SK-N-MC (cell line): ENCODE measurements around the gene THOC5.
A peak's percentile ranks its signal among the peaks of the same experiment; 100 is the strongest.
"Not testable (repeated sequence)": the region's sequence is repeated elsewhere in the genome, so short reads cannot be mapped to it uniquely, and the experiment has no call there.

ENCODE experiments used
- DNase-seq: peaks from one replicate; pipeline ENCODE4 v3.0.0-alpha.2; 2011; ENCODE audit warnings: low read depth, low spot score
- H3K27ac ChIP-seq: fragments of 200-600 bp; sonication (generic); 2 replicates; pipeline ENCODE4 v1.5.1; 2016; ENCODE audit warnings: mixed run types
- H3K36me3 ChIP-seq: fragments of 200-600 bp; sonication (generic); 2 replicates; pipeline ENCODE4 v1.6.1; 2017; ENCODE audit warnings: antibody characterized with exemption, low read length, mixed read lengths; ENCODE audit not compliant: insufficient read depth
- H3K4me3 ChIP-seq: fragments of 200-600 bp; sonication (generic); 2 replicates; pipeline ENCODE4 v1.5.1; 2016
- H3K9ac ChIP-seq: fragments of 200-600 bp; sonication (generic); 2 replicates; pipeline ENCODE4 v1.8.0; 2017; ENCODE audit warnings: mixed run types, mixed read lengths; ENCODE audit not compliant: insufficient read length
- H3K9me3 ChIP-seq: fragments of 200-600 bp; sonication (generic); 2 replicates; pipeline ENCODE4 v1.6.1; 2017; ENCODE audit warnings: low read depth, mild to moderate bottlenecking, antibody characterized with exemption, low read length, moderate library complexity, mixed read lengths
- EZH2 ChIP-seq: fragments of 200-600 bp; sonication (generic); IDR thresholded peaks from one replicate; pipeline ENCODE4 v1.6.1; 2017; ENCODE audit warnings: antibody characterized with exemption
- FOXP2 ChIP-seq: optimal IDR thresholded peaks from 2 replicates; pipeline ENCODE3; 2011; ENCODE audit warnings: mild to moderate bottlenecking, moderate library complexity; ENCODE audit not compliant: insufficient read depth; ENCODE audit errors: extremely low read length, control extremely low read depth
- POLR2AphosphoS5 ChIP-seq: IDR thresholded peaks from 2 replicates; pipeline ENCODE4 v1.6.1; 2012; ENCODE audit warnings: mild to moderate bottlenecking, low read depth, low read length, borderline replicate concordance

Gene THOC5

DNA sequence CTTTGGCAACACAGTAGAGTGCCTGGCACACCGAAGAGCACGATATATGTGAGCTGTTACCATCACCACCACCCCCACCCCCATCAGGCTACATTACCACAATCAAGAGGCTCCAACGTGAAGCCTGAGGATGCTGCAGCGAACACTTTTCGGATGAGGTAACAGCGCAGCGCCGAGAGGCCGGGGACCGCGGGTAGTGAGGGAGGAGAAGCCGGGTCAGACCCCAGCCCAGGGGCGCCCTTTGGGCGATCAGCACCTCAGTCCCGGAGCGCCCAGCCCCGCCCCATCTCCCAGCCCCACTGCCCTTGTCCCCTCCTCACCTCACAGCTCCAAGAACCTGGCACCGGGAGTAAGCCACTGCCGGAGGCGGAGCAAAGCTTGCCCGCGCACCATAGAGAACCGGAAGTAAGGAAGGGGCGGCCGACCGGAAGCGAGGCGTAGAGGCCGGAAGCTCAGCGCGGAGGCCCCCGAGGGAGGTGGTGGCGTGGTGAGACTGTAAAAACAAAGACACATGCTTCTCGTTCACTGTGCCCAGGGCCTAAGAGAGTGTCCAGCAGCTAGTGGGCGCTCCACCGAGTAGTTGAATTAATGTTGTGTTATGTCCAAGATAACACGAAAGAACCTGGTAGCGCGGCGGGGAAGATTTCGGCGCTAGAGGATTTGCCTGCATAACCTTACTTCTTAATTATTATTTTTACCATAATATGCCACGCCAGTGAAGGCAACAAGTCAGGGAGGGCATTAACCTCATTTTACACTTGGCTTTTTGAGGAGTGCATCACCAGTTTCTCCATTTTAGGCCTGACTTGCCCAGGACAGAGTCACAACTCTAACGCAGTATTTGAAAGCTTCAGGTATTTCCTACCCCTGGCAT lies at the start of gene THOC5:
Gene THOC5 (minus strand): TSS at position 407 of the 874 bp plus-strand sequence. CDS start 4,610 bp downstream, outside the sequence.
- H3K9me3 ChIP-seq: no peaks in the 10 kb centered on the region
- peak within 1 kb of the TSS; percentile 91 for H3K27ac ChIP-seq
- H3K4me3 ChIP-seq: peak within 1 kb of the TSS; percentile 98
- peak within 1 kb of the TSS; percentile 97 for H3K9ac ChIP-seq
- peak; percentile 51 for DNase-seq
- TF ChIP-seq POLR2AphosphoS5: peak; percentile 89; the same call in 1 of the 2 replicates
- no peak for TF ChIP-seq EZH2
- H3K36me3 ChIP-seq: peaks cover 27% of the 10 kb centered on the region

GRCh38 chr22:29598684-29599020 lies 45.1 kb upstream of the THOC5 start:
- Histone ChIP-seq H3K9me3 (no peaks in the 10 kb centered on the region), H3K36me3 (no peaks in the 10 kb centered on the region), H3K27ac (no peak overlapping the region), H3K4me3 (no peak overlapping the region), H3K9ac (no peak overlapping the region)
- TF ChIP-seq FOXP2 (no peak), EZH2 (no peak), POLR2AphosphoS5 (no peak)
- DNase-seq: no peak

DNA sequence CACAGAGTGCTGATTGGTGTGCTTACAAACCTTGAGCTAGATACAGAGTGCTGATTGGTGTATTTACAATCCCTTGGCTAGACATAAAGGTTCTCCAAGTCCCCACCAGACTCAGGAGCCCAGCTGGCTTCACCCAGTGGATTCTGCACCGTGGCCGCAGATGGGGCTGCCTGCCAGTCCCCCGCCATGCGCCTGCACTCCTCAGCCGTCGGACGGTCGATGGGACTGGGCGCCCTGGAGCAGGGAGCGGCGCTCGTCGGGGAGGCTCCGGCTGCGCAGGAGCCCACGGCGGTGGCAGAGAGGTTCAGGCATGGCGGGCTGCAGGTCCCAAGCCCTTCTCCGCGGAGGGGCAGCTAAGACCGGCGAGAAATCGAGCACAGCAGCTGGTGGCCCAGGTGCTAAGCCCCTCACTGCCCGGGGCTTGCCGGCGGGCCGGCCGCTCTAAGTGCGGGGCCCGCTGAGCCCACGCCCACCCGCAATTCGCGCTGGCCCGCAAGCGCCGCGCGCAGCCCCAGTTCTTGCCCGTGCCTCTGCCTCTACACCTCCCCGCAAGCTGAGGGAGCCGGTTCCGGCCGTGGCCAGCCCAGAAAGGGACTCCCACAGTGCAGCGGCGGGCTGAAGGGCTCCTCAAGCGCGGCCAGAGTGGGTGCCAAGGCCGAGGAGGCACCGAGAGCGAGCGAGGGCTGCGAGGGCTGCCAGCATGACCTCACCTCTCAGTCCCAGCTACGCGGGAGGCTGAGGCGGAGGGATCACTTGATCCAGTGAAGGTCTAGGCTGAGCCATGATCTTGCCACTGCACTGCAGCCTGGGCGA lies 44.5 kb upstream of the THOC5 start:
- H3K27ac ChIP-seq, H3K4me3 ChIP-seq, H3K36me3 ChIP-seq, DNase-seq, H3K9me3 ChIP-seq, H3K9ac ChIP-seq: not testable (repeated sequence)

GRCh38 chr22:29596408-29596807 lies 42.9 kb upstream of the THOC5 start:
- H3K4me3 ChIP-seq: no peak overlapping the region
- TF ChIP-seq POLR2AphosphoS5 (no peak), EZH2 (no peak), FOXP2 (no peak)
- no peaks in the 10 kb centered on the region for H3K9me3 ChIP-seq
- no peak for DNase-seq
- H3K36me3 ChIP-seq: no peaks in the 10 kb centered on the region
- H3K9ac ChIP-seq: no peak overlapping the region
- no peak overlapping the region for H3K27ac ChIP-seq

- H3K27ac ChIP-seq, H3K9me3 ChIP-seq, DNase-seq, H3K4me3 ChIP-seq, H3K36me3 ChIP-seq, H3K9ac ChIP-seq: not testable (repeated sequence)
These were observed 40.9 kb upstream of the THOC5 start for GRCh38 chr22:29594447-29594846.

GRCh38 chr22:29593923-29594322 lies 40.4 kb upstream of the THOC5 start:
- no peak for TF ChIP-seq POLR2AphosphoS5
- TF ChIP-seq FOXP2: no peak
- no peaks in the 10 kb centered on the region for H3K36me3 ChIP-seq
- DNase-seq: no peak
- H3K27ac ChIP-seq: no peak overlapping the region
- H3K4me3 ChIP-seq: no peak overlapping the region
- no peak overlapping the region for H3K9ac ChIP-seq
- no peaks in the 10 kb centered on the region for H3K9me3 ChIP-seq

- no peak for DNase-seq
- no peak overlapping the region for H3K9ac ChIP-seq
- no peaks in the 10 kb centered on the region for H3K36me3 ChIP-seq
- H3K4me3 ChIP-seq: no peak overlapping the region
- no peak overlapping the region for H3K27ac ChIP-seq
- TF ChIP-seq FOXP2 (no peak), POLR2AphosphoS5 (no peak), EZH2 (no peak)
- H3K9me3 ChIP-seq: no peaks in the 10 kb centered on the region
These were observed 34.6 kb upstream of the THOC5 start for GRCh38 chr22:29587938-29588699.

DNA sequence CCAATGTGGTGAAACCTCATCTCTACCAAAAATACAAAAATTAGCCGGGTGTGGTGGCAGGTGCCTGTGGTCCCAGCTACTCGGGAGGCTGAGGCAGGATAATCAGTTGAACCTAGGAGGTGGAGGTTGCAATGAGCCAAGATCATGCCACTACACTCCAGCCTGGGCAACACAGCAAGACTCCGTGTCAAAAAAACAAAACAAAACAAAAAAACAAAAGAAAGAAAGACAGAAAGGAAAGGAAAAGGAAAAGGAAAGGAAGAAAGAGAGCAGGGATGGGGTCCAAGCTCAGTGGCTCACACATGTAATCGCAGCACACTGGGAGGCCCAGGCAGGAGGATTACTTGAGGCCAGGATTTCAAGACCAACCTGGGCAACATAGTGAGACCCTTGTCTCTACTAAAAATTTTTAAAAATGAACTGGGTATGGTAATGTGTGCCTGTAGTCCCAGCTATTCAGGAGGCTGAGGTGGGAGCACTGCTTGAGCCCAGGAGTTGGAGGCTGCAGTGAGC lies 32.7 kb upstream of the THOC5 start:
- not testable (repeated sequence) for H3K27ac ChIP-seq, H3K4me3 ChIP-seq, DNase-seq, H3K9ac ChIP-seq, H3K9me3 ChIP-seq, H3K36me3 ChIP-seq
